Adipocyte (in vitro differentiated cells): ENCODE results near the gene C1orf35.
A peak's percentile ranks its signal among the peaks of the same experiment; 100 is the strongest.

Experiments
- DNase-seq: peaks from one replicate; pipeline ENCODE4 v3.0.0-alpha.2; 2015; ENCODE audit warnings: low read depth
- H3K27me3 ChIP-seq: replicated peaks from 2 replicates; pipeline ENCODE4 v1.7.0; 2013; ENCODE audit warnings: mild to moderate bottlenecking, low read length, moderate library complexity; ENCODE audit not compliant: control insufficient read depth, insufficient read depth
- H3K36me3 ChIP-seq: 2 replicates; pipeline ENCODE4 v1.7.0; 2013; ENCODE audit warnings: low read length, mild to moderate bottlenecking, moderate library complexity; ENCODE audit not compliant: control insufficient read depth, insufficient read depth, severe bottlenecking
- H3K4me1 ChIP-seq: 2 replicates; pipeline ENCODE4 v1.7.0; 2013; ENCODE audit warnings: mild to moderate bottlenecking, low read length, moderate library complexity; ENCODE audit not compliant: control insufficient read depth, insufficient read depth
- H3K4me3 ChIP-seq: 2 replicates; pipeline ENCODE4 v1.7.0; 2013; ENCODE audit warnings: mild to moderate bottlenecking, low read length, moderate library complexity
- H3K9ac ChIP-seq: 2 replicates; pipeline ENCODE4 v1.7.0; 2013; ENCODE audit warnings: mild to moderate bottlenecking, low read length, moderate library complexity
- H3K9me3 ChIP-seq: 2 replicates; pipeline ENCODE4 v1.7.0; 2013; ENCODE audit warnings: mild to moderate bottlenecking, low read length, moderate library complexity; ENCODE audit not compliant: control insufficient read depth

The C1orf35 gene

DNA sequence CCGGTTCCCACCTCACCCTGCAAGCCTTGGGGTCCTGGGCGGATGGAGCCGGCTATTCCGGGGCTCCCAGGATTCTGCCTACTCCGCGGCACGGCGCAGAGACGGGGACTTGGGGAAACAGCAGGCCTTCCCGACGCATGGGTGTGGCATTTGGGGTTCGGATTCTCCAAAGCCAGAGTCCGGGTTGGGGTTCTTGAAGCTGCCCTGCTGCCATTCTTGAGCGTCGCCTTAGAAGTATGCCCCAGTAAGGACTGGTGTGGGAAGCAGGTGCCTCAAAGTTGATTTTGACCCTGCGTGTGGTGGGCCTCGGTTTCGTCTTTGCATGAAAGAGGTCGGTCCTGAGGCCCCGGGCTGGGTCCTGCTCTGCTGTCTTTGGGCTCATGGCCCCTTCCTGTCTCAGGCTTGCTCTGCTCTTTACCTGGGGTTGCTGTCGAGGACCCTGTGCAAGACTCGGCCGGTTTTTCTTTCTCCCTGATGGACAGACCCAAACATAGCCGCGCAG lies 37.6 kb upstream of the C1orf35 start:
- Histone ChIP-seq H3K4me1 (peaks cover 31% of the 10 kb centered on the region), H3K36me3 (peaks cover 5% of the 10 kb centered on the region), H3K9me3 (no peaks in the 10 kb centered on the region), H3K4me3 (peak overlapping the region; percentile 97), H3K27me3 (peaks cover 7% of the 10 kb centered on the region), H3K9ac (peak overlapping the region; percentile 98)
- DNase-seq: no peak

DNA sequence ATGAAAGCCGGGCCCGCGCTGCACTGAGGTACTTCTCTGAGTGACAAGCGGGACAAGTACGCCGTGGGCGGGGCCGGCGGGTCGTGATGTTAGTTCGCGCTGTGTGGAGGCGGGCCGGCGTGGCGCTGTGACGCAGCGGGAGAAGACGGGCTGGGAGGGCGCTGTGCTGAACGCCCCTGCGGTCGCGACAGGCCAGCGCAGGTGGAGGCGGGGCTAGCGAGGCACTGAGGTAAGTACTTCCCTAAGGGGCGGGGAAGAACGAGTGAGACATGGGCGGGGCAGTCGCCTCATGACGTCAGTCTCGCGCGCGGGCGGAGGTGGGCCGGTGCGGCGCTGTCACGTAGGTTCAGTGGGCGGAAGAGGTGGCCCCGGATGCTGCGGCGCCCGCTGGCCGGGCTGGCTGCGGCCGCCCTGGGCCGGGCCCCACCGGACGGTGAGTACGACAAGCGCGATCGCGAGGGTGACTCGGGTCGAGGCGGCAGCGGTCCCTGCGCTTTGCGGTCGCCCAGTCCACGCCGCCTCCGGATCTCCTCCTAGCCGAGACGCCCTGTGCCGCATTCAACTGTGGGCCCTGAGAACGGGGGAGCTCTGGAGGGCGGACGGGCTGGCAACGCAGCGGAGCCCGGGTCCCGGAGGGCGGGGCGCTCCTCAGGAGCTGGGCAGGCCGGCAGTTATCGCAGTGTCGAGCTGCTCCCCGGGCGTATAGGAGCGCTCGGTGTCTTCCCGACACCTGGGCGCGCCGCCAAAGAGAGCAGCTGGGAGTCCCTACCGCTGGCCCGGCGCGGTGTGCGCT lies 37.0 kb upstream of the C1orf35 start, which contains the start of gene GUK1:
Gene GUK1 (plus strand): TSS at position 349 of the 793 bp plus-strand sequence. CDS start 24 bp downstream, at position 373.
- H3K9me3 ChIP-seq: no peaks in the 10 kb centered on the region
- H3K4me1 ChIP-seq: peaks cover 31% of the 10 kb centered on the region
- H3K27me3 ChIP-seq: peaks cover 12% of the 10 kb centered on the region
- peak; percentile 98 for DNase-seq
- H3K4me3 ChIP-seq: peak within 1 kb of the TSS; percentile 97
- H3K36me3 ChIP-seq: no peaks in the 10 kb centered on the region
- H3K9ac ChIP-seq: peak within 1 kb of the TSS; percentile 98

DNA sequence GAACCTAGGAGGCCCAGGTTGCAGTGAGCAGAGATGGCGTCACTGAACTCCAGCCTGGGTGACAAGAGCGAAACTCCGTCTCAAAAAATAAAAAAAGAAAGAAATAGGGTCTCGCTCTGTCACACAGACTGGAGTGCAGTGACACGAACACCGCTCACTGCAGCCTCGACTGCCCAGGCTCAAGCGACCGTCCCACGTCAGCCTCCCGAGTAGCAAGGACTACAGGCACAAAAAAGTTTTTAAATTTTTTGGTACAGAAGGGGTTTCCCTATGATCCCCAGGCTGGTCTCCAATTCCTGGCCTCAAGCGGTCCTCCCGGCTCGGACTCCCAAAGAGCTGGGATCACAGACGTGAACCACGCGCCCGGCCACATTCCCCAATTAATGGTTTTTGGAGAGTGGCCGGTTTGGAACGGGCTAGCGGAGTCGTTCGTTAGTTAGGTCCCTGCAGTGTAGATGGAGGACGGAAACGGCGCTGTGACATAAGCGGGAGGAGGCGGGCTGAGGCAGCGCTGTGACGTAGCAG lies 36.3 kb upstream of the C1orf35 start:
- H3K36me3 ChIP-seq: no peaks in the 10 kb centered on the region
- H3K4me1 ChIP-seq: peaks cover 31% of the 10 kb centered on the region

DNA sequence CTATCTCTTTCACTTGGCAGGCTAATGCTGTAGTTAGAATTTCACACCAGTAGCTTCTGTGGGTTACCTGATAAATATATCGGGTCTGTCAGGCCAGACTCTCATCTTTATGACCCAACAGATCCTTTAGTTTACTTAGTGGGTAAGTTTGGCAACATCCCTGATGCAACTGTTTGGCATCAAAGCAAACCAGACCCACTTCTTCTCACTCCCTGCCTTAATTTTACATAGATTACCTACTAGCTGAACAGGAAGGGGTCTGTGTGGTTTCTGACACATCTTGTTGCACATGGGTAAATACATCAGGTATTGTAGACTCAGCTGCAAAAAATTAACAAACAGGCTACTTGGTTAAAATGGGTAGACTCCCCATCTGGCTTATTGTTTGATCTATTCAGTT lies 33.8 kb upstream of the C1orf35 start:
- no peak overlapping the region for H3K9ac ChIP-seq
- H3K4me3 ChIP-seq: no peak overlapping the region
- H3K27me3 ChIP-seq: peaks cover 20% of the 10 kb centered on the region
- no peak for DNase-seq
- peaks cover 11% of the 10 kb centered on the region for H3K4me1 ChIP-seq
- no peaks in the 10 kb centered on the region for H3K9me3 ChIP-seq
- H3K36me3 ChIP-seq: no peaks in the 10 kb centered on the region

More for the DNA sequence above, 36.3 kb upstream of the C1orf35 start:
- peaks cover 15% of the 10 kb centered on the region for H3K27me3 ChIP-seq
- H3K9ac ChIP-seq: peak overlapping the region; percentile 98
- no peaks in the 10 kb centered on the region for H3K9me3 ChIP-seq
- peak overlapping the region; percentile 97 for H3K4me3 ChIP-seq
- no peak for DNase-seq

DNA sequence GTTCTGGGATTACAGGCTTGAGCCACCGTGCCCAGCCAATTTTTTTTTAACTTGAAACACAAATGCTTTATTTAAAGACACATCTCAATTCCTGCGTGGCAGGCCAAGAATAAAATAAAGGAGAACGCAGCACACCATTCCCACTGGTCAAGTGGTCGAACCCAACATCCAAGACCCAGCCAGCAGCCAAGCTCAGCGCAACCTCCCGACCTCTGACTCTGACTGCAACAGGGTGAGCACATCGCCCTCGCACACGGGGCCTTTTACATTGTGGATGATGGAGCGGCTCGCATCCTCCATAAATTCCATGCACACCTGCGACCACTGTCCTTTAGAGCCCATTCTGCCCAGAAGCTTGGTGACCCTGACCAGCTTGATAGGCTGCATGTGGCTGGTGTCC lies 31.5 kb upstream of the C1orf35 start:
- DNase-seq: no peak
- H3K36me3 ChIP-seq: no peaks in the 10 kb centered on the region
- H3K4me1 ChIP-seq: no peaks in the 10 kb centered on the region
- peaks cover 20% of the 10 kb centered on the region for H3K27me3 ChIP-seq
- H3K9me3 ChIP-seq: no peaks in the 10 kb centered on the region
- H3K9ac ChIP-seq: no peak overlapping the region
- no peak overlapping the region for H3K4me3 ChIP-seq

DNA sequence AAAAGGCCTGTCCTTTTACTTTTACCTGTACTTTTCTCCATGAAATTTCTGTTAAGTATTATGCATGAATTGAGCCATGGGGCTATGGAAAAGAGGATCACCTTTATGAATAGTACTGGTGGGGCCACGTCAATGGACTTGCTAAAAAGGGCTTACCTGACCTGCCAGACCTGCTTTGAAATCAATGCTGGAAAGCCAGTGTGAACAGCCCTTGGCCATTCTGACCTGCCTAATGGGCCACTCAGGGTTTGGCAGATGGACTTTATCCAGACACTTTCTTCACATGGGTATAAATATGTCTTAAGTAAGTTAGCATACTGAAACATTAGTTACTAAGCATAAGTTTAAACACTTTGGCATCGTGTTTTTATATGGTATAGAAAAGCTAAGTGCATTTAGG lies 28.6 kb upstream of the C1orf35 start:
- Histone ChIP-seq H3K27me3 (peaks cover 15% of the 10 kb centered on the region), H3K9me3 (no peaks in the 10 kb centered on the region), H3K4me1 (peaks cover 5% of the 10 kb centered on the region), H3K9ac (no peak overlapping the region), H3K4me3 (no peak overlapping the region), H3K36me3 (no peaks in the 10 kb centered on the region)
- DNase-seq: no peak

DNA sequence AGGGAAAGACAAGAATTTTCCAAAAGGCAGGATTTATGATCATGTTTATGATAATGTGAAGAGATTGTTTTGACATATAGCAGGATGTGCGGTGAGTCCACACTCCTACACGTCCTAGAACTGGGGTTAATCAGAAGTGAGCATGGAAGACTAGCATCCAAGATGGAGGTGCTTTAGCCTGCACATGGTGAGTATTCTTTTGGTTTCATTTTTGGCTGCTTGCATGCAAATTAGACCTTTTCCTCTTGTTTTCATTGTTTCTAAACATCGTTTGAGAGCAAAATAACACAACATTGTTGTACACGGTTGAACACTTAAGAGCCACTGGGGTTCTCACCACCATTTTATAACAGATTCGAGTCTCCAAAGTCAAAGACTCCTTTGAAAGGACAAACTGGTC lies 22.1 kb upstream of the C1orf35 start:
- DNase-seq: no peak
- no peaks in the 10 kb centered on the region for H3K27me3 ChIP-seq
- H3K9me3 ChIP-seq: no peaks in the 10 kb centered on the region

DNA sequence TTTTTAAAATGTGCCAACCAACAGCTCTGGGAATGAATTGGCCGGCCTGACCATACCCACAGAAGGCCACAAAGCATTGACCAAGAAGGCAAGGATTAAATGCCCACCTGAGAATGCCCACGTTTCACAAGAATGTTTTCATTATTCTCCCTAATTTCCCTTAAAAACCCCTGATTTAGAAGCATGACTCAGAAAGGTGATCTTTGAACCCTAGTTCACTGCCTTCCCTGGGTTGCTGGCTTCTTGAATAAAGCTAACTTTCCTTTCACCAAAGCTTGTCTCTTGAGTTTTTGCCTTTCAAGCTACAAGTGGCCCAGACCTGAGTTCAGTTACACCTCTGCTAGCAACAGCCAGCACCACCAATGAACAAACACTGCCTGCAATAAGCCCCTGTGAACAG lies 20.4 kb upstream of the C1orf35 start:
- no peak for DNase-seq
- no peaks in the 10 kb centered on the region for H3K36me3 ChIP-seq
- H3K4me1 ChIP-seq: peaks cover 49% of the 10 kb centered on the region
- H3K9me3 ChIP-seq: no peaks in the 10 kb centered on the region
- H3K27me3 ChIP-seq: no peaks in the 10 kb centered on the region
- H3K4me3 ChIP-seq: no peak overlapping the region
- no peak overlapping the region for H3K9ac ChIP-seq

More for the DNA sequence above, 22.1 kb upstream of the C1orf35 start:
- Histone ChIP-seq H3K4me3 (no peak overlapping the region), H3K36me3 (no peaks in the 10 kb centered on the region), H3K4me1 (peaks cover 35% of the 10 kb centered on the region), H3K9ac (no peak overlapping the region)

DNA sequence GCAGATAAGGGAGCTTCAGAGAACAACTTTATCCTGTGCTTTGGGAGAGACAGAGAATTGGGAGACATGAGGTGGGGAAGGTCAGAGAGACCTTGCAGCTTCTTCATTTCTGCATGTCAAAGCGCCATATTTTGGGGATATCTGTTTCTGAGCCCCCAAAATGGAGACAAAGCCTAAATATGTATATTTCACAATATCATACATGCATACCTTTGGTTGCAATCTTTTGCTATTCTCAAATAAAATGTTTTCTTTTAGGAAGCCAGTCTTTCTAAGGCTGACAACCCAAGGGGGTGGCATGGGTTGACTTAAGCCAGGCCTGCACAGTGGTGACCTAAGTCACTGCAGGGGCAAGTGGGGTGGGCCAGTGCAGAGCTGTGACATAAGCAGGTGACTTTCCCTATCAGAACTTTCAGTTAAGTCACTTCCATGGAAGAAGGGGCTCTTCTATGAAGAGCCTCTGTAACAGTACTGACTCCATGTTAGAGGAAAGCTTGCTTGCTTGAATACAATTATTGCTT lies 19.9 kb upstream of the C1orf35 start:
- peaks cover 49% of the 10 kb centered on the region for H3K4me1 ChIP-seq
- no peak overlapping the region for H3K4me3 ChIP-seq
- no peaks in the 10 kb centered on the region for H3K36me3 ChIP-seq
- DNase-seq: no peak
- H3K9me3 ChIP-seq: peaks cover 2% of the 10 kb centered on the region
- H3K9ac ChIP-seq: no peak overlapping the region
- H3K27me3 ChIP-seq: no peaks in the 10 kb centered on the region

DNA sequence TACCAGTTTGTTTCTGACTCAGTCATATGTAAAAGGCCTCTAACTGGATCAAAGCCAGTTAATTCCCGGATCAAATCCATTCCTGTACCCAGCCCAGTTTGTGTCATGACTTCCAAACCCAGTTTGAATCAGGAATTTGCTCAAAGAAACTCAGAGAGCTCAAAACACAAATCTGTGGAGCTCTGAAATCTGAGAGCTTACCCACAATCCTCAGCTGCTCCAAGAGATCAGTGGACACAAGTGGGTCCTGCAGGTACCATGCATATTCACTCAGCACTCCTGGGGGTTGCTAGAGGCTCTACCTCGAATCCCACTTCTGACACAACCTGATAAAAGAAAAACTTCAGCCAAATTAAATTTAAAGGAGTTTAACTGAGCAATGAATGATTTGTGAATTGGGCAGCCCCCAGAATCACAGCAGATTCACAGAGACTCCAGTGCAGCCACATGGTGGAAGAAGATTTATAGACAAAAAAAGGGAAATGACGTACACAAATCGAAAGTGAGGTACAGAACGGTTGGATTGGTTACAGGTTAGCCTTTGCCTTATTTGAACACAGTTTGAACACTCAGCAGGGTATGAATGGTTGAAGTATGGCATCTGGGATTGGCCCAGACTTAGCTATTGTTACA lies 17.8 kb upstream of the C1orf35 start:
- Histone ChIP-seq H3K9ac (peak overlapping the region; percentile 77), H3K36me3 (no peaks in the 10 kb centered on the region), H3K27me3 (no peaks in the 10 kb centered on the region), H3K4me1 (peaks cover 36% of the 10 kb centered on the region), H3K4me3 (no peak overlapping the region), H3K9me3 (peaks cover 3% of the 10 kb centered on the region)
- DNase-seq: peak; percentile 34

DNA sequence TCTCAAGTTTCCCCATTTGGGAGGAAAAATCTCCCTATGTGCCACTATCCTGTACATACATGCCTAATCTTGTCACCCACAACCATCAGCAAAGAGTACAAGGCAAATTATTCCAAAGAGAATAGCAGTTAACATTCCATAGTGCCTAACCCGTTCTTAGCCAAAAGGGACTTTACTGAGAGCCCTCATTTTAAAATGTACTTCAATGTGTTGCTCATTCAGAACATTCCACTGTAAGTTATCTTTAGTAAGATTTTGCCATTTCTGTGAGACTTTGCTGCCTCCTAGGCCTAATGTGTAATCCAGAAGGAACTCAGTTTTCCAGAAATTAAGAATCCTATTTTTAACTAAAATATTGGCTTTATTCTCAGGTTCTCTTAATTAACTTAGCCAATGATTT lies 17.2 kb upstream of the C1orf35 start:
- peak; percentile 45 for DNase-seq
- Histone ChIP-seq H3K4me1 (peaks cover 30% of the 10 kb centered on the region), H3K4me3 (peak overlapping the region; percentile 31), H3K9ac (peak overlapping the region; percentile 77), H3K27me3 (no peaks in the 10 kb centered on the region), H3K36me3 (no peaks in the 10 kb centered on the region), H3K9me3 (peaks cover 3% of the 10 kb centered on the region)
